ENCODE data around the gene RGS6. TPM values are rescaled to one million over a fixed set of nuclear protein-coding genes. Genes with fewer than 3 reads are reported as not detected.
A peak's percentile ranks its signal among the peaks of the same experiment; 100 is the strongest.

RGS6 gene
- total and polyA plus RNA-seq, 2 donors (not counting 1 experiment from before 2014, with no cell fraction given): not detected

DNA sequence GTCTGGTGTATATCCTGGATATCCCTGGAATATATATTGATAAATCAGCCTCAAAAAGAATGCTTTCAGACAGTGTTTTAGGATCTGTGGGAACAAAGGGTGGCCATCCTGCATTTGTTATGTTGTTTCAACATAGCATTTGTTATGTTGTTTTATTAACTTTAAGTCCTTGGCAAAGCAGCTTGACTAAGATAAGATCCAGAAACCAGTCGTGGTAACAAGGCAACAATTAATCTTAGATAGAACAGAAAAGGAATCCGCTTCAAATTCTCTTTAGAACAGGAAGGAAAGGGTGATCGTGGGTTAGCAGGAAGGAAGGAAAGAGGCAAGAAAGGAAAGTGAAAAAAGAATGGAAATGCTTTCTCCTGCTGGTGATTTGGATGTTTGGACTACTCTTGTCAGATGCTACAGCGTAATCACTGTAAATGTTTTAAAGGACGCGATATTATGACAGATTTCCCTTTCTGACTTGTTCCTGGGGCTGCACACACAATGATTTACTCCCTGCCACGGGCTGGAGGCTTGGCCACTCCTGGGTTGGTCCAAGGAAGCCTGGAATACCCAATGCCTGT, 518.3 kb downstream of the RGS6 start:
- H4K20me1 ChIP-seq (ENCODE audit: control insufficient read depth, extremely low read depth, insufficient read depth, low read length): no peaks in the 10 kb centered on the region
- no peak for DNase-seq (ENCODE audit: low read depth in 2 of 2)
- peaks cover 3% of the 10 kb centered on the region for H3K27me3 ChIP-seq (ENCODE audit: control insufficient read depth, insufficient read depth, low read length)
- H3K9me3 ChIP-seq (ENCODE audit: control insufficient read depth, insufficient read depth, low read depth, low read length): no peaks in the 10 kb centered on the region
- H3K36me3 ChIP-seq (ENCODE audit: control insufficient read depth, insufficient read depth, low read length): no peaks in the 10 kb centered on the region
- TF ChIP-seq, protein P1, sequence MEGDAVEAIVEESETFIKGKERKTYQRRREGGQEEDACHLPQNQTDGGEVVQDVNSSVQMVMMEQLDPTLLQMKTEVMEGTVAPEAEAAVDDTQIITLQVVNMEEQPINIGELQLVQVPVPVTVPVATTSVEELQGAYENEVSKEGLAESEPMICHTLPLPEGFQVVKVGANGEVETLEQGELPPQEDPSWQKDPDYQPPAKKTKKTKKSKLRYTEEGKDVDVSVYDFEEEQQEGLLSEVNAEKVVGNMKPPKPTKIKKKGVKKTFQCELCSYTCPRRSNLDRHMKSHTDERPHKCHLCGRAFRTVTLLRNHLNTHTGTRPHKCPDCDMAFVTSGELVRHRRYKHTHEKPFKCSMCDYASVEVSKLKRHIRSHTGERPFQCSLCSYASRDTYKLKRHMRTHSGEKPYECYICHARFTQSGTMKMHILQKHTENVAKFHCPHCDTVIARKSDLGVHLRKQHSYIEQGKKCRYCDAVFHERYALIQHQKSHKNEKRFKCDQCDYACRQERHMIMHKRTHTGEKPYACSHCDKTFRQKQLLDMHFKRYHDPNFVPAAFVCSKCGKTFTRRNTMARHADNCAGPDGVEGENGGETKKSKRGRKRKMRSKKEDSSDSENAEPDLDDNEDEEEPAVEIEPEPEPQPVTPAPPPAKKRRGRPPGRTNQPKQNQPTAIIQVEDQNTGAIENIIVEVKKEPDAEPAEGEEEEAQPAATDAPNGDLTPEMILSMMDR (conservative IDR thresholded peaks at IDR 0.05 in 1 of 2, IDR thresholded peaks at IDR 0.05 in 1 of 2; ENCODE audit: low read depth in 1 of 2, low read length in 2 of 2): no peak
- TF ChIP-seq EZH2 (IDR thresholded peaks at IDR 0.05; ENCODE audit: low read length, missing control alignments): no peak
- no peak overlapping the region for H3K4me3 ChIP-seq (replicated peaks in 1 of 4; ENCODE audit: control extremely low read depth in 1 of 4, insufficient read depth in 1 of 4, low read depth in 3 of 4, low read length in 4 of 4)
- H3K4me1 ChIP-seq (ENCODE audit: control insufficient read depth, extremely low read depth, insufficient read depth, low read length): no peaks in the 10 kb centered on the region
- H3K27ac ChIP-seq (ENCODE audit: insufficient read depth, low read length): no peak overlapping the region
- no peak overlapping the region for H3K9ac ChIP-seq (ENCODE audit: insufficient read depth, low read length)
- no peak overlapping the region for H3K4me2 ChIP-seq (ENCODE audit: extremely low read depth, insufficient read depth, low read length)
- no peaks in the 10 kb centered on the region for H3K79me2 ChIP-seq (ENCODE audit: control insufficient read depth, insufficient read depth, low read length)
- H2AFZ ChIP-seq (ENCODE audit: low read length): no peak overlapping the region

DNA sequence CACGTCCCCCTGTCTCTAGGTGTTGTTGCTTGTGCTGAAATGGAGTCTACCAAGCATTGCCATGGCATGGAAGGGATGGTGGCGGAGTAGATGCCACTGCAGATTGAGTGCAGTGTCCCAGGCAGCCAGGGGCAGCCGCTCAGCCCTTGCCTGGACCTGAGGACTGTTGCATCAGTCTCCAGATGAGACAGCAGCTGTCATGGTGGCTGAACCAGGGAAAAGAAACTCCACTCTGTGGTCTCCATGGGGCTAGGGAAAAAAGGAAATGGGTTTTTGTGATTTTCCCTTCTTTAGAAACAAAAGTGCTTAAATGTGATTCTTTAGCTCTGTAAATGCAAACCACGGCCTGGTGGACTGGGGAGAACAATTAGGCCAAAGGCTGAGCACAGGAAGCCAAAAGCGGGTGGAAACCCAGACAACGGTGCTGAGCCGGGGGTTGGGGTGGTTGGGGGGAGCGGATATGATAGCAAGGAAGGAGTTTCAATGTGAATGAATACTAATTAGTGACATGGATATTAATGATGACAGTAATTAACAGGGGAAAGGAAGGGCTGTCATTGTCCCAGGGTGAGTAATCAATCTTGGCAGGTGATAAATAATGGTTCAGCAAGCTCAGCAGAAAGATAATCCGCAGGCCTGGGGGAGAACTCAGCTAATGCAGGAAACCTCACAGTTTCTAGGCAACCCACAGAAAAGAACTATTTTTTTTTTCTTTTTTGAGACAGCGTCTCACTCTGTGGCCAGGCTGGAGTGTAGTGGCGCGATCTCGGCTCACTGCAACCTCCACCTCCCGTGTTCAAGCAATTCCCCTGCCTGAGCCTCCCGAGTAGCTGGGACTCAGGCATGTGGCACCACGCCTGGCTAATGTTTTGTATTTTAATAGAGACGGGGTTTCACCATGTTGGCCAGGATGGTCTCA, 519.1 kb downstream of the RGS6 start:
- H3K4me3 ChIP-seq (replicated peaks in 1 of 4; ENCODE audit: control extremely low read depth in 1 of 4, insufficient read depth in 1 of 4, low read depth in 3 of 4, low read length in 4 of 4): no peak overlapping the region
- H3K27ac ChIP-seq (ENCODE audit: insufficient read depth, low read length): no peak overlapping the region
- DNase-seq (ENCODE audit: low read depth in 2 of 2): peak; percentile 9 to 60
- H3K4me1 ChIP-seq (ENCODE audit: control insufficient read depth, extremely low read depth, insufficient read depth, low read length): no peaks in the 10 kb centered on the region
- TF ChIP-seq, protein P1 (conservative IDR thresholded peaks at IDR 0.05 in 1 of 2, IDR thresholded peaks at IDR 0.05 in 1 of 2; ENCODE audit: low read depth in 1 of 2, low read length in 2 of 2): no peak
- TF ChIP-seq EZH2 (IDR thresholded peaks at IDR 0.05; ENCODE audit: low read length, missing control alignments): no peak
- no peaks in the 10 kb centered on the region for H3K9me3 ChIP-seq (ENCODE audit: control insufficient read depth, insufficient read depth, low read depth, low read length)
- H3K36me3 ChIP-seq (ENCODE audit: control insufficient read depth, insufficient read depth, low read length): no peaks in the 10 kb centered on the region
- no peak overlapping the region for H3K4me2 ChIP-seq (ENCODE audit: extremely low read depth, insufficient read depth, low read length)
- peaks cover 3% of the 10 kb centered on the region for H3K27me3 ChIP-seq (ENCODE audit: control insufficient read depth, insufficient read depth, low read length)
- no peak overlapping the region for H2AFZ ChIP-seq (ENCODE audit: low read length)
- no peak overlapping the region for H3K9ac ChIP-seq (ENCODE audit: insufficient read depth, low read length)
- no peaks in the 10 kb centered on the region for H3K79me2 ChIP-seq (ENCODE audit: control insufficient read depth, insufficient read depth, low read length)
- H4K20me1 ChIP-seq (ENCODE audit: control insufficient read depth, extremely low read depth, insufficient read depth, low read length): no peaks in the 10 kb centered on the region

DNA sequence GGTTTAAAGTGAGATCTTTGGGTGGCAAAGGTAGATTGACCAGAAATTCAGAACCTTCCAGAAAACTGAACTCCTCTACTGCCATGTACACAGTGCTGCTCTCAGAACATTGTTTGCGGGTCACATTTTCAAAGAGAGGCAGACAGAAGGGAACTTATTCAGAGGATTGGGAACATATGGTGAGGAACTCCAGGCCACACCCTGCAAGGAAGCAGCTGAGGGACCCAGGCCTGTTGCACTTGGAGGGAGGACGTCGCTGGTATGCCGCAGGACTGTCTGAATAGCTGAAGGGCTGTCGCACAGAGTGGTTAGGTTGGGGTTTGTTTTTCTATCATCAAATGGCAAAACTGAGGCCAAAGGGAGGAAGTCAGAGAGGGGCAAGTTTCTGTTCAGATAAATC, 520.5 kb downstream of the RGS6 start:
- TF ChIP-seq, protein P1 (conservative IDR thresholded peaks at IDR 0.05 in 1 of 2, IDR thresholded peaks at IDR 0.05 in 1 of 2; ENCODE audit: low read depth in 1 of 2, low read length in 2 of 2): no peak
- no peak for TF ChIP-seq EZH2 (IDR thresholded peaks at IDR 0.05; ENCODE audit: low read length, missing control alignments)
- Histone ChIP-seq H3K4me1 (ENCODE audit: control insufficient read depth, extremely low read depth, insufficient read depth, low read length) (no peaks in the 10 kb centered on the region), H3K27ac (ENCODE audit: insufficient read depth, low read length) (no peak overlapping the region), H4K20me1 (ENCODE audit: control insufficient read depth, extremely low read depth, insufficient read depth, low read length) (no peaks in the 10 kb centered on the region), H2AFZ (ENCODE audit: low read length) (no peak overlapping the region), H3K9ac (ENCODE audit: insufficient read depth, low read length) (no peak overlapping the region), H3K9me3 (ENCODE audit: control insufficient read depth, insufficient read depth, low read depth, low read length) (no peaks in the 10 kb centered on the region), H3K79me2 (ENCODE audit: control insufficient read depth, insufficient read depth, low read length) (no peaks in the 10 kb centered on the region), H3K4me2 (ENCODE audit: extremely low read depth, insufficient read depth, low read length) (no peak overlapping the region), H3K4me3 (replicated peaks in 1 of 4; ENCODE audit: control extremely low read depth in 1 of 4, insufficient read depth in 1 of 4, low read depth in 3 of 4, low read length in 4 of 4) (no peak overlapping the region), H3K36me3 (ENCODE audit: control insufficient read depth, insufficient read depth, low read length) (no peaks in the 10 kb centered on the region), H3K27me3 (ENCODE audit: control insufficient read depth, insufficient read depth, low read length) (peaks cover 3% of the 10 kb centered on the region)
- DNase-seq (ENCODE audit: low read depth in 2 of 2): no peak

Measured in fibroblast of lung (primary cell).